GM20000 (cell line): ENCODE data around the gene CDPF1.

Experiments
- DNase-seq: peaks from one replicate; pipeline ENCODE4 v3.0.0; 2012; ENCODE audit warnings: low spot score
- TF ChIP-seq, protein P1 (sequence below): IDR thresholded peaks from 2 replicates; pipeline ENCODE4 v1.5.1; 2012; ENCODE audit warnings: mild to moderate bottlenecking, control low read depth; ENCODE audit errors: extremely low read depth, missing control alignments

The CDPF1 gene

DNA sequence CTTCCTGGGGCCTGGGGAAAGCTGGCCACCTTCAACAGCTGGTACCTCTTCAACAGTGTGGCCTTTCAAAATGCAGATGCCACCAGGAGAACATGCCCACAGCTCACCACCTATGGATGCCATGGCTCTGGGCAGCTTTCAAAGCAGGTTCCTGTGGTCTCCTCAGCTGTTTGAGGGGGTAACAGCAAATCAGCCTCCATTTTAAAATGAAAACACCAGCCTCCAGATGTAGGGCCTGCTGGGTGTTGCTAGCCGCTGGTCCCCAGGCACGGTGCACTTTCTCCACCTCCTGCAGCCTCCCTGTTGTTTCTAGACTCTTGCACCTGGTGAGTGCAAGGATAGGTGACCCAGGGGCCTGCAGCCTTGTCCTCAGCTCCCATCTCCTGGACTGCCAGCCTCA, 10.0 kb downstream of the CDPF1 start:
- no peak for DNase-seq
- TF ChIP-seq, protein P1, sequence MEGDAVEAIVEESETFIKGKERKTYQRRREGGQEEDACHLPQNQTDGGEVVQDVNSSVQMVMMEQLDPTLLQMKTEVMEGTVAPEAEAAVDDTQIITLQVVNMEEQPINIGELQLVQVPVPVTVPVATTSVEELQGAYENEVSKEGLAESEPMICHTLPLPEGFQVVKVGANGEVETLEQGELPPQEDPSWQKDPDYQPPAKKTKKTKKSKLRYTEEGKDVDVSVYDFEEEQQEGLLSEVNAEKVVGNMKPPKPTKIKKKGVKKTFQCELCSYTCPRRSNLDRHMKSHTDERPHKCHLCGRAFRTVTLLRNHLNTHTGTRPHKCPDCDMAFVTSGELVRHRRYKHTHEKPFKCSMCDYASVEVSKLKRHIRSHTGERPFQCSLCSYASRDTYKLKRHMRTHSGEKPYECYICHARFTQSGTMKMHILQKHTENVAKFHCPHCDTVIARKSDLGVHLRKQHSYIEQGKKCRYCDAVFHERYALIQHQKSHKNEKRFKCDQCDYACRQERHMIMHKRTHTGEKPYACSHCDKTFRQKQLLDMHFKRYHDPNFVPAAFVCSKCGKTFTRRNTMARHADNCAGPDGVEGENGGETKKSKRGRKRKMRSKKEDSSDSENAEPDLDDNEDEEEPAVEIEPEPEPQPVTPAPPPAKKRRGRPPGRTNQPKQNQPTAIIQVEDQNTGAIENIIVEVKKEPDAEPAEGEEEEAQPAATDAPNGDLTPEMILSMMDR: no peak

DNA sequence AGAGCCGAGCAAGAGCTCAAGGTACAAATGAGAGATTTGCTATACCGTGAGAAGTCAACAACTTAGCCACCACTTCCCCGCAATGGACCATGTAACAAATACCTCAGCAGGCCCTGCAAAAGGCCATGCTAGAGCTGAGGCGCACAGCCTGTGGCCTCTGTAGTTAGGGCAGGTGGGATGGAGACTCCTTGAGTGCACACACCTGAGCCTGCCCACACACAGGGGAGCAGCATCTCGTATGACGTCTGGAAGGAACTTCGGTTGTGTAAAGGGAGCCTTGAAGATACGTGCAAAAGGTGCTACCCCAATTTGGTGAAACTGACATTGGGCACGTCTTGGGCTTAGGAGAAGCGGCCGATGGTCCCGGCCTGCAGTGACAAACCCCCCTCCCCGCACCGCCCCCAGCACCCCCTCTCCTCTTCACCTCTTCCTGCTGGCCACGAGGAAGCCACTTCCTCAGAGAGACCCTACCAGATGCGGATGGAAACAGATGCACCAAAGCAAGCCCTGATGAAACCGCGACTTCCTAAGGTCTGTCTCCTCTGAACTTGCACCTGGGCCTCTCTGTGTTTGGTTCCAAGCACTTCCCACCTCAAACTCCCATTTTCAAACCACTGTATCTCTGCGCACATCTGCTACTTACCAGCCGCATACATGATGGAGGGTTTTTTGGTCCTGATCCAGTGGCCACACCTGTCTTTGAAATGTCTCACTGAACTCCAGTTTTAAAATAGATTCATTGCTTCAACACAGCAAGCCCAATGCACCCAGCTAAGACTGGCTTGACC, 10.6 kb downstream of the CDPF1 start:
- TF ChIP-seq, protein P1: no peak
- DNase-seq: no peak

DNA sequence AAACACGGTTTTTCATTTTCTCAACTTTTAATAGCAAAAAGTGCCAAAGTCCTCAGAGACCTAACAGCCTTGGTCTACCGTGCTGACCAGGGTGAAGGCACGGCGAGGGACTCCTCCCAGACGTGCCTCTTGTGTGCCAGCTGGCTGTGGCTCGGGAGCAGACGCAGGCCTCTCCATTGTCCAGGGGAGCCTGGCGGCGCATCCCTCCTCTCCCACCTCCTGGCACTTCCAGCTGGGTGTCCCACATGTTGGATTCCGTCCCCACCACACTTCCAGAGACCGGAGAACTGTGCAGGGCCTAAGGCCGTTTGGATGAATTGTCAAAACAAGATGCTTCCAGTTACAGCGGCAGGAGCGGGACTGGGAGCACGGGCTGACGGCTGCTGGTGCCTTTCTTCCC, 11.6 kb downstream of the CDPF1 start:
- TF ChIP-seq, protein P1: no peak
- DNase-seq: no peak

DNA sequence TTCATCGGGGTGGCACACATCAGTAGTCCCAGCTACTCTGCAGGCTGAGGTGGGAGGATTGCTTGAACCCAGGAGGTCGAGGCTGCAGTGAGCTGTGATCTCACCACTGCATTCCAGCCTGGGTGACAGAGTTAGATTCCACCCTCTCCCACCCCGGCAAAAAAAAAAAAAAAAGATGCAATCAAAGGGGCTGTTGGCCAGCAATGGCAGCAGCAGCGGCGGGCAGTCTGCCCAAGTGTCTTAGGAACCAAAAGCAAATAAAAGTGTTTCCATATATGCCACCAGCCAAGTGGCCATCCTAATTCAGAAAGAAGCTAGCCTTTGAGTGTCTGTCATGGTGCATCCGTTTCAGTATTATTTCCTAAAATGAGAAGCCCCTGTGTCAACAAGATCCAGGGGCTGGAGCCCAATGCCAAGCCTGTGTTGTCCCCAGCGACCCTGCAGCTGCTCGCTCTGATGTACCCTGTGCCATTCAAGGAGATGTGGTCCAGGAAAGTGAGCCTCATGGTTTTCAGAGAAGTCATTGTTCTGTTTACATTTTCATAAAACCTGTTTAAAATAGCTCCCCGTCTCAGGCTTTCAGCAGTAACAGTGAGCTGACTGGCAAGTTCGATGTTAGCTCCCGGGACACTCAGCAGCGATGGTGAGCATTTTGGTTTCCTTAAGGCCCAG, 12.5 kb downstream of the CDPF1 start:
- TF ChIP-seq, protein P1: no peak
- DNase-seq: no peak

DNA sequence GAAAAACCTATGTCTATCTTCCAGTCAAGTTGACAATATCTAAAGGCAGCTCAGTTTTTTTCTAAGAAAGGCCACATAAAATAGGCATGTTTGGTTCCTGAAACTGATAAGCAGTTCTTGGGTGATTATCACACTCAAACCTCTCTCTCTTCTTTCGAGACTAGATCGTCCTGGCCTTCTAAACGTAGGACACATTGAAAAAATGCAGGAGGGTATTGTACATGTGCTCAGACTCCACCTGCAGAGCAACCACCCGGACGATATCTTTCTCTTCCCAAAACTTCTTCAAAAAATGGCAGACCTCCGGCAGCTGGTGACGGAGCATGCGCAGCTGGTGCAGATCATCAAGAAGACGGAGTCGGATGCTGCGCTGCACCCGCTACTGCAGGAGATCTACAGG, 15.1 kb downstream of the CDPF1 start:
- no peak for DNase-seq
- TF ChIP-seq, protein P1: no peak

DNA sequence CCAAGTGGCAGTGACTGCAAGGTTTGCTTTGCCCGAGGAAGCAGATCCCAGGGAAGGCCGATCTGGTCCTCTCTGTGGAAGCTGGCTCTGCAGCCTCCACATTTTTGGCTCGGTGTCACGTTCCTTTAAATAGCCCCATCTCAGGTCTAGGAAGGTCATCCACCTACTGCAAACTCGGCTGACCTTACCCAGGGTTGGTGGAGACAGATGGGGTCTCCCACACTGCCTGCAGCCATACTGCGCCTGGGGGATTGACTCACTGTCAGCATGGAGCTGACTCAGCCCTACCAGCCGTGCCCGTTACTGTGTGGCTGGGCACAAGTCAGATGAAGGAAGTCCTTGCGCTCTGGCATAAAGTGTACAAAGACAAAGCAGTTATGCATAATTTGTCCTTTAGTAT, 16.9 kb downstream of the CDPF1 start:
- no peak for DNase-seq
- TF ChIP-seq, protein P1: no peak

DNA sequence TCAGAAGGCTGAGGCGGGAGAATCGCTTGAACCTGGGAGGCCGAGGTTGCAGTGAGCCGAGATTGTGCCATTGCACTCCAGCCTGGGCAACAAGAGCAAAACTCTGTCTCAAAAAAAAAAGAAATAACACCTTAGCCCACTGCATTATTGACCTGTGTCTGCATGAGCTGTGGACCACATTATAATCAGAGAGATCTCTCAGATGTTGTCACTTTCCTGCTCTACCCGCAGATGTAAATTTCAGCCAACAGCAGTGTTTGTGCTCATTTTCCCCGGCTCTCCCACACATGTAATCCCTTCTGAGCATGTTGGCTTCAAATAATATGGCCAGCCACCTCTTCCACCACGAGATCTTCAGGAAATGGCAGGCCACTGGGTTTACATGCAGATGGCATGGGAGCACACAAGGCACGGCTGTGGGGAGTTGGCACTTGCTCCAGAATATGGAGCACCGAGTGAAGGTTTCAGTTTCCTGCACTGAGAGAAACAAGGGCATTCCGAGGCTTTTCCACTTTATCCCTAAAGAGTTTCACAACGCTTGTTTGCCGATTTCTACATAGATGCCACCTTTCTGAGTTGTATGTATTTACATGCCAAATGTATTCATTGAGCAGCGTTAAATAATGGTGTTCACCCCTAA, 19.7 kb downstream of the CDPF1 start:
- no peak for DNase-seq
- TF ChIP-seq, protein P1: no peak
